HG03565 (cell line): ENCODE results near the gene DNLZ.
"Not testable (repeated sequence)": the region's sequence is repeated elsewhere in the genome, so short reads cannot be mapped to it uniquely, and the experiment has no call there.

Experiments
- ATAC-seq: cut with Tn5 transposase; IDR thresholded peaks from one replicate; pipeline ENCODE4 v1.9.1; 2021; ENCODE audit warnings: mild to moderate bottlenecking, moderate library complexity; ENCODE audit not compliant: unreplicated experiment

The DNLZ gene

DNA sequence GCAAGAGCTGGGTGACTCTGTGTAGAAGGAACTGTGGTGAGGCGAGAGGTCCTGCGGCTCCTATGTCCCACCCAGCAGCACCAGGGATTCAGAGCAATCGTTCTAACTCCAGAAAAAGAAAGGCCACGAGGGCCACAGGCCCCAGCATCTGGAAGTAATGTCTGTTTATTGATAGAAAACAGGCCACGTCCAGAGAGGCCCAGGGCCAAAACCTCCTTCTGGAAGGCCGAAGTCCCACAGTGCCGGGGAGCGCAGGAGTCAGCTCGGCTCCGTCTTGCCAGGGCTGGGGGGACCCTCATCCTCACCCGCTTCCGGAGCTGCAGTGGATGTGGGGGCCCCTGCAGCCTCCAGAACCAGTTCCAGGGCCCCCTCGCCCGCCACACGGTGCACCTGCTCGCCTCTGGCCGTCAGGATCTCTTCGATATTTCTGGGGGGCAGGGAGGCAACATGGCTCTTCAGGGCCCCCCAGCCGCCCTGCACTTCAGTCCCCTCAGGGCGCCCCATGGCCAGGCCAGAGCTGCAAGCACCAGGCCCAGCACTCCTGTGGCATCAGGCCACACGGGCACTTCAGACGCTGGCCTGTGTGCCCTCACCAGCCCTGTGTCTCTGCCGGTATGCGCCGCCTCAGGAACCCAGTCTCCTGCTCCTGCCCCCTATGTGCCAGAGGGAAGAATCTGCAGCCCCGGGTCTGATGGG is 1.6 kb downstream of the DNLZ start:
- no peak for ATAC-seq

DNA sequence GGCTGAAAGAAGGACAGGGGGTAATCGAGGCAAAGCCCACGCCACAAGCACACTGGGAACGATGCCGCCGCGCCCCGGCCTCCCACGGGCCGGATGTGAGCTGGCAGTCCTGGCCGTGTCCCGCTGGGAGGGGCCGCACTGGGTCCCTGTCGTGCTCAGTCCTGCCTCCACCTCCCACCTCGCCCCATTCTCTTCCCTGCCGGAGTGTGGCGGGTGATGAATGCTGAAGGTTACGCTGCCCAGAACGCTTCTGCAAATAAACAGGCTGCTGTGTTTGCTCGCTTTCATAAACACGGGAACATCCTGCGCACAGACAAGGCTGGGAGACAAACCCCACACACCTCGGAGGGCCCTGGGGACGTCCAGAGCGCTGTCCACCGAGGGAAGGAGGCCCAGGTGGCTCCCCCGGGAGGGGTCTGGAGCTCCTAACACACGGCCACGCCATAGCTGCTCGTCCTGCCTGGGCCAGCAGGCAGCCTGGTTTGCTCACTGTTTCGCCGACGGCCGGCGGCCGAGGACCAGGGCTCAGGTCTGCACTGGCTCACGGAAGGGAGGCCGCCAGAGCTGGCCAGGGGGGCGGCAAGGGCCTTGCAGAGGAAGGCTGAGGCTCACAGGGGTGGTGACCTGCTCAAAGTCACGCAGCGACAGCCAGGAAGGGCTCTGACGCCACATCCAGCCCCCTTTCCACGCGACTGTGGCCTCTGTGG is 2.3 kb downstream of the DNLZ start:
- no peak for ATAC-seq

DNA sequence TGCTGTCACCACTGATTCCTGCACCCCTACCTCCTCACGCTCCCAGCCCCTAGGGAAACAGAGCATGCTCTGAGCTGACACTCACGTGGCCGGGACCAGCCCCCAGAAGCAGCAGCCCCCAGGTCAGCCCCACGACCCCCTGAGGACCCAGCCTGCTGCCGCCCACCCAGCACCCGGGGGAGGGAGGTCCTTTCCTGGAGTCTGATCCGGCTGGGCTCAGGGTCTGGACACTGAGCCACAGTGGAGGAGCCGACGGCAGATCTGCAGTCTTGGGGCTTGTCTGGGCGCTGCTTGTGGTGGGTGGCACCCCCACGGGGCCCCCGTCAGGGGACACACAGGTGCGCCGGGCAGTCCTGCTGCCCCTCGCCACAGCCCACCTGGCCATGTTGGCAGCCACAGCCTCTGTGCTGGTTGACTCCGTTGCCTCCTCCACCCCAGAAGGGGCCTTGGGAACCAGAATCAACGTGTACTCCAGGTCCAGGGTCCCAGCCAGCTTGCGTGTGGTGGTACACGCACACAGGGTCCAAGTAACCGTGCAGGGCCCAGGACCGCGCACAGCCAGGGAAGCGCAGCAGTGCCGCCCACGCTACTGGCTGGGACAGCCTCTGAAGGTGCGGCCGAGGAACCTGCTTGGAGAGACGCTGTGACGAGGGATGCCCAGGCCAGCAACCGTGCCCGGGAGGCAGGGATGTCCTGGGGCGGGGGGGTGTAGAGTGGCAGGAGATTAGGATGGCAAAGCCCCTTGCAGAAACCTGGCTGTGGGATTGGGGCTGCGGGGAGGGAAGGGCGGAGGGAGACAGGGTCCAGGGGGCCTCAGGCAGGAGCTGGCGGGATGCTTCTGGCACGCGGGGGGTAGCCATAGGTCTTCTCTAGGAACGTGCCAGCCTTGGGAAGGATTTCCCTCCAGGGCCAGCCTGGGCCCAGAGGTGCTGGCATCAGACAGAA is 3.5 kb downstream of the DNLZ start:
- ATAC-seq = no peak

DNA sequence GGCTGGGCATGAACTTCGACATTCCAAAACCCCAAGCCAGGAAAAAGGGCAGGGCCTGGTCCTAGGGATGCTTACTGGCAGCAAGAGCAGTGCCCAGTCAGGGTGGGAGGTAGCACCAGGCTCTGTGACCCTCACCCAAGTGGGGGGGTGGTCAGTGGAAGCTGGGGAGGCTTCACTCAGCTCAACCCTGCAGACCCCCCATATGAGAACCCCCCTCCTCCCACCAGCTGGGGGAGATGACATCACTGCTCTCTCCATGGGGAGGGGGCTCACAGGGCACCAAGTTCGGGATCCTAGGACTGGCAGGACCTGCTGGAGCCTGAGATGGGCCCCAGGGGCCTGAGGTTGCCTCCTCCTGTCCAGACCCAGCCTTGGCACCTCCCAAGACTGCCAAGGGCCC is 4.7 kb downstream of the DNLZ start:
- ATAC-seq = no peak

DNA sequence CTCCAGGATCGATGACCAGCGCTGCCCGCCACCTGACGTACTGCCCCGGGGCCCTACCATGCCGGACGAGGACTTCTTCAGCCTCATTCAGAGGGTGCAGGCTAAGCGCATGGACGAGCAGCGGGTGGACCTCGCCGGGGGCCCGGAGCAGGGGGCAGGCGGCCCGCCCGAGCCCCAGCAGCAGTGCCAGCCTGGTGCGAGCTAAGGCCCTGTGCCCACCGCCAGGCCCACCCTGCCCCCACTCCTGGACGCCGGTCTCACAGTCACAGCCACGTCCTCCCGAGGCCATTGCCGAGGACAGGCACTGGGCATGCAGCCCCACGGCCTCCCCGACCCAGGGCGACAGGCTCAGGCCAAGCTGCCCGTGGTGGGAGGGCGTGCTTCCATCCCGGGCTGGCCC is 5.5 kb downstream of the DNLZ start:
- ATAC-seq = no peak

DNA sequence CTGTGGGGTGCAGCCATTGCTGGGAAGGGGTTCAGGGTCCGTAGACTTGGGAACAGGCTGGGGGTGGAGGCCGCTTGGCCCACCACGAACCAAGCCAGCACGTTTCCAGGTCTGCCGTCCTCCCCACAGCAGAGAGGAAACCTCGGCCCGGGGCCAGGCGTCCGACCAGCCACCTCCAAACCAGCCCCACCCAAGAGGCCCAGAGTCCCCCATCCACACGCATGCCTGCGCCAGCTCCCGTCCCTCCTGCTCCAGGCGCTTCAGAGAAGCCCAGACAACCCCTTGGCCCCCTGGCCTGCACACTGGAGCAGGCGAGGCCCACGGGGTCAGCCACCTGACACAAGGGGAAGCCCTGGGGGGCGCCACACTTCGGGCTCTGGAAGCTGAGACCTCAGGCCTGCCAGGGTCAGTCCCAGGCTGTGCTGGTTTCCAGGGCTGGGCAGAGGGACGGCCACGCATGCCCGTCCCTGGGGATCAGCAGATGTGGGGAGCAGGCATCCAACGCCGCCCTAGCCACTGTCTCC is 6.3 kb downstream of the DNLZ start:
- ATAC-seq = no peak

DNA sequence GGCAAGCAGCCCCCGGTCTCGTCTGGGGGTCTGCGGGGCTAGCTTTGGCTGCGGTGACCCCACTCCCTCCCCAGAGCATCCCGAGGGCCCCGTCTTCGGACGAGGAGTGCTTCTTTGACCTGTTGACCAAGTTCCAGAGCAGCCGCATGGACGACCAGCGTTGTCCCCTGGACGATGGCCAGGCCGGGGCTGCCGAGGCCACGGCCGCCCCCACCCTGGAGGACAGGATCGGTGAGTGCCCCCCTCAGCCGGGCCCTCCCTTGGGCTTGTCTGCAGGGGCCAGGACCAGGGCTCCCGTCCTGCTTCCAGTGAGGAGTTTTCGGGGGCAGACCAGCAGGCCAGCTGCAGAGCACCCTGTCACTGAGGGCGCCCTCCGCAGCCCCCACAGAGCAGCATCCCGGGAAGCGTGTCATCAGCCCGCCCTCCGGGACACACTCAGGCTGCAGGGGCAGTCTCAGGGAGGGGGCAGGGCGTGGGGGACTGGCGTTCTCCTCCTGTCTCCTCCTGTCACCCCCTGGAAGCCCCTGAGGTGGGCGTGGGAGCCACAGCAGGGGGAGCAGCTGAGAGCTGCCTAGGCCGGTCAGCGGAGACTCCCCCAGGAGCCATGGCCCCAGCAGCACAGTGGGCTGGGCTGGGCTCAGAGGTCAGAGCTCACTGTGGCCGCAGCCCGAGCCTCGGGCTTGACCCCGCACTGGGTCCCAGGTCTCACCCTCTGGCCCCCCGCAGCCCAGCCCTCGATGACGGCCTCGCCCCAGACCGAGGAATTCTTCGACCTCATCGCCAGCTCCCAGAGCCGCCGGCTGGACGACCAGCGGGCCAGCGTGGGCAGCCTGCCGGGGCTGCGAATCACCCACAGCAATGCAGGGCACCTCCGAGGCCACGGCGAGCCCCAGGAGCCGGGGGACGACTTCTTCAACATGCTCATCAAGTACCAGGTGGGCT is 7.7 kb downstream of the DNLZ start:
- ATAC-seq = no peak

DNA sequence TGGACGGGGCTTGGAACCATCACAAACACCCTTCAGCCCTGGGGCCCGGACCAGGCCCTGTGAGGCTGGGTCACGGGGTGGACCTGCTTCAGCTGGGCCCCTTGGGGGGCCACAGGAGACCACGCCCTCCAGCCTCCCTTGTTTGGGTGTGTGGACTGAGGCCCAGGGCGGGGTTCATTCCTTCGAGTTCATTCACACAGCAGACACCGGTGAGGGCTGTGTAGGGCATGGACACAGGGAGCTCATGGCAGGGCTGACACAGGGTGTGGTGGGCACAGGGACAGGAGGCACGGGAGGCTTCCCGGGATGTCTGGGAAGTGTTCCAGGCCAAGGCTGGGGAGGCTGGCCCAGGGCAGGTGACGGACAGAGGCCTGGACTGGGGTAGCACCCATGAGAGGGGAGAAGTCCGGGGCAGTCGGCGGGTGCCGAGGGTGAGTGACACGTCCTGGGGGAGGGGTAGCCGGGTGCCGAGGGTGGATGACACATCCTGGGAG is 8.9 kb downstream of the DNLZ start:
- no peak for ATAC-seq

DNA sequence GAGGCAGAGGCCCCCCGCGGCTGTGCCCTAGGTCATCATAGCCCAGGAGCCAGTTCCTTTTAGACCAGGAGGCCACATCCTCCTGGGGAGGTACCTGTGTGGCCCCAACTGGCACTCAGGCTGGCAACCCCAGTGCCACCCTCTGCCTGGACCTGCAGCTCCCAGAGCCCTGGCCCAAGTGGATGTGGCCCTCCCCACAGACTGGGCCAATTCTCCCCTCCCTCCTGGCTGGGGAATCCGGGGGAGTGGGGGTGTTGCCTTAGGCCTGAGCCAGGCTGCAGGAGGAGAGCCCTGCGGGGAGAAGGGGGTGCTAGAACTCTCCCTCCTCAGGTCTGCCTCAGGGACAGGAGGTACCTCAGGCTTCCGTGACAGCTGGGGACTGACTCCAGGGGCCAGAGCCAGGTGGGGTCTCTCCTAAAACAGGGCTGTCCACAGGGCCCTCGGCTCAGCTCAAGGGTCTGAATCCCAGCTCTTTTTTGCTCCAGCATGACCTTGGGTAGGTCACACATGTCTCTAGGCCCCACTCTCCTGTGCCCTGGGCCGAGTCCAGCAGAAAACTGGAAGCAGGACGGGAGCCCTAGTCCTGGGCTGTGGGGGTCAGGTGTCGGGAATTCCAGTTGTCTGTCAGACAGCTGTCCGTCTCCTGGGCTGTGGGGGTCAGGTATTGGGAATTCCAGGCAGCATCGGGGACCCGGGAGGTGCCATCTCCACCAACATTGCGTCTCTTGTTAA is 9.6 kb downstream of the DNLZ start:
- no peak for ATAC-seq

DNA sequence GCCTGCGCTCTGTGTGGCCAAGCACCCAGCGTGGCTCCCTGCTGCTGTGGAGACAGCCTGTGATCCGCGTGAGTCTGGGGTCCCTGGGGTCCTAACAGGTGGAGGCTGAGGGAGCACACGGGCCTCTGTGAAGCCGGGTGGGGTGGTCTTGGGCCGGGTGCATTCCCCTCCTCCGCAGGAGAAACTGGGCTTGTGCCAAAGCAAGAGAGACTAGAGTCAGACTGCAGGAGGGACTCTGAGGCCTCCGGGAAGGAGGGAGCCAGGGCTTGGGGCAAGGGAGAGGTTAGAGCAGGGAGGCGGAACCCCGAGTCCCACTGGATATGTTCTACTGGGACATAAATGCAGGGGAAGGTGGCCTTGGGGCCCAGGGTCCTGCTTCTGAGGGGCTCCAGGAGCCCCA is 10.5 kb downstream of the DNLZ start:
- no peak for ATAC-seq

DNA sequence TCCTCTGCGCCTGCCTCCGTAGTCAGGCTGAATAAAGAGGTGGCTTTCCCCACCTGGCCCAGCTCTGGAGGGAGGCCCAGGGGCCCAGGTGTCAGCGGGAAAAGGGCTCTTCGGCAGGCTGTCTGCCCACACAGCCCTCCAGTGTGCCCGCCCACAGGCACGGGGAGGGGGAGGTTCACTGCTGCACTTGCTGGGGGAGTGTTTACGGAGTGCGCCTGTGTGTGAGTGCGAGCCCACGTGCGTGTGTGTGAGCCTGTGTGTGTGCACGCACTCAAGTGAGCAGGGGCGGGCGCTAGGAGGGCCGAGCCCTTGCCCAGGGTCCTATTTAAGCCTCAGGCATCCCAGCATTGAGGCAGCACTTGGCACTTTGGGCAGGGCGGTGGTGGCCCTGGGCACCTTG is 10.9 kb downstream of the DNLZ start:
- ATAC-seq = no peak

DNA sequence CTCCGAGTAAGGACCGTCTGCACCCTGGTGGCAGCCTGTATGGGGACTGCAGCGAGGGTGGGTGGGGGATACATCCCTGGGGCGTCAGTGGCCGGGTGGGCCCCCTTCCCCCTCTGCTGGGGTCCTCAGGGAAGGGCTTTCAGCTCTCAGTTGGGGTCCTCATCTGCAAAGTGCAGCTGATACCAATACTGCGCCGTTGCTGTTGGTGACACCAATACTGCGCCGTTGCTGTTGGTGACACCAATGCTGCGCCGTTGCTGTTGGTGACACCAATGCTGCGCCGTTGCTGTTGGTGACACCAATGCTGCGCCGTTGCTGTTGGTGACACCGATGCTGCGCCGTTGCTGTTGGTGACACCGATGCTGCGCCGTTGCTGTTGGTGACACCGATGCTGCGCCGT is 11.7 kb downstream of the DNLZ start:
- ATAC-seq = not testable (repeated sequence)

DNA sequence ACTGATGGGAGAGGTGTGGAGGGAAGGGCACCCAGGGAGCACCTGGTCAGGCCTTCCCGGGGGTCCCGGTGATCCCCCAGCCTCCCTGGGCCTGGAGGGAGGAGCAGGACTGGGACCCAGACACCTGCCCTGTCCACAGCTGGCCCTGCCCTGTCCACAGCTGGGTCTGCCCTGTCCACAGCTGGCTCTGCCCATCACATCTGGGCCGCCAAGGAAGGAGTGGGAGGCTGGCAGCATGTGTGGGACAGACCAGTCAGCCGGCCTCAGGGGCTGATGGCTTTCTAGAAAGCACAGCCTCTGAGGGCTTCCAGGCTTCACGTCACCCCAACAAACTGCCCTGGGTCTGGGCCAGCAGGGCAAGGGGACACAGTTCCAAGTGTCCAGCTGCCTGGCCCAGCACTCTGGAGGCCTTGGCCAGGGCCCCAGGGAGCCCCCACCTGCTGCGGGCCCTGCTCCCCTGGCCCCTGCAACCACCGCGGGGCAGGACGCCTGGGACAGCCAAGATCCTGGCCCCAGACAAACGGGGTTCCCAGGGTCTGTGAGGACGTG is 12.2 kb downstream of the DNLZ start:
- no peak for ATAC-seq

DNA sequence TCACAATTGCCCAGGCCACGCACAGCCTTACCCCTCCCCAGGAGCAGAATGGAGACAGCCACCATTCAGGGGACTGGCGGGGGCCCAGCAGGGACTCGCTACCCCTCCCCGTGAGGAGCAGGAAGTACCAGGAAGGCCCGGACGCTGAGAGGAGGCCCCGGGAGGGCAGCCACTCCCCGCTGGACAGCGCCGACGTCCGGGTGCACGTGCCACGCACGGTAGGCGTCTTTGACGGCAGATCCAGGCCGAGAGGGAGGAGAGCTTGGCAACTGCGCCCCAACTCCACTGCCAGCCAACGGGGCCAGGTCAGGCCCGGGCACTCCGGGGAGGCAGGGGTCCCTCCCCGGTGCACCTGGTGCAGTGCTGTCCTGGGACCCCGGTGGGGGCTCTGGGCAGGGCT is 14.0 kb downstream of the DNLZ start:
- ATAC-seq = no peak

DNA sequence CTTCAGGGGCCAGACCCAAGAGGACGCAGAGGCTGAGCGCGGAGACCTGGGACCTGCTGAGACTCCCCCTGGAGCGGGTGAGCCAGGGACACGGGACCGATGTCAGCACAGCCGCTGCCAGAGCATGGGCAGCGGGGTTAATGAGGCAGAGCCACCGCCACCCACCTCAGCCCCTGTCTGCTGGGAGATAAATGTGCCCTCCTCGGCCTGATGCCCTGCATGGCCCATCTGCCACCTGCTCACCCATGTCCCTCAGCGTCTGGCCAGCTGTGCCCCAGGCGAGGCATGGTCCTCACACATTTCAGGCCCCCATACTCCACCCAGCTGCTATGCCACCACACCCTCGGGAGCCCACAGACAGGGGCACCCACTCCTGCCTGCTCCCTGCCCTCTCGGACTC is 14.9 kb downstream of the DNLZ start:
- ATAC-seq = no peak

DNA sequence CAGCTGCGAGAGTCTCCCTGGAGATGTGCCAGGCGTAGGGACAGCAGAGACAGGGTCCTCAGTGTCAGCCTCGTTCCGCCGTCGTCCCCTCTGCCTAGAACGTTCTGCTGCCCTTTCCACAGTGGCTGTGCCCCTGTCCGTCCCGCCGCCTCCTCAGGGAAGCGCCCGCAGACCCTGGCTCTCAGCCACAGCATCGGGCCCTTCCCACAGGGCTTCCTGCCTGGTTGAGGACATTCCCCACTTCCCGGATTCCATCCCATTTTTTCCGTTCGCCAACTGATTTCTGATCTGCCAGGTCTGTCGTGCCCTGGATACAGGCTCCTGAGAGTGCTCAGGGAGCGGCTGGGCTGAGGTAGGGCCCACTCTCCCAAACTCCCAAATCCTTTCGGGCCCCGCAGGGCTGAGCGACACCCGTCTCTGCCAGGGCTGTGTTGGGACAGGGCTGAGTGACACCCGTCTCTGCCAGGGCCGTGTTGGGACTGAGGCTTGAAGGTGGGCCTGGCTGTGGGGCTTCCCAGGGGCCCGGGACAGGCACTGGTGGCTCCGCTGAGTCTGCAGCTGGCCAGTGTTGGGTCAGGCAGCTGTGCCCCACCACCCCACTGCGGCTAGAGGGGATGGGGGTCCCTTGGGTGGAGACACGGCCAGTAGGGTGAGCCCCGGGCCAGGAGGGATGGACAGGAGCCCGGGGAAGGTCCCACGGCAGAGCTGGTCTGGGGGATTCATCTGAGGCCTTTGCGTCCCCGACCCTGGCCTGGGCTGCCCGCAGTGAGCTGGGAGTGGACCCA is 15.9 kb downstream of the DNLZ start:
- no peak for ATAC-seq

DNA sequence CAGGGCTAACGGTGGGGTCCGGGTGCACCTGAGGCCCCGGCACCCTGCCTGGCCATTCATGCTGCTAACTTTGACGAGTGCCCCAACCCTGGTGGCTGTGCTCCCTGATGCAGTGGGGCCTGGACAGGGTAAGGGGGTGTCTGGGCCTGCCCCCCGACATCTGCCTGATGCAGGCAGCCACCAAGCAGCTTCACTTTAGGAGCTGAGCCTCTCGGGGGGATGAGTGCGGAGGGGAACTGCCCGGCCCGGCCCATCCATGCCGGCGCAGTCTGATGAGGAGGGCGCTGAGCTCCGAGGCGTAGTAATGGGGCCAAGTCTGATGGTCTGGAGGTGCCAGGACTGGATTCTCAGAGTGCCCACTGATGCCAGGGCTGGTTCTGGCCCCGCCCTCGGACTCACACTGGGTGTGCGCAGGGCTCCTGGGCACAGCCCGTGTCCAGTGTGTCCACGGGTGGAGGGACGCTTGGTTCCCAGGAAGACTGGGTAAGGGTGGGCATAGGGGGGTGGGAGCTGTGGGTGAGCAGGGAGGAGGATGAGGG is 16.5 kb downstream of the DNLZ start:
- ATAC-seq = no peak

DNA sequence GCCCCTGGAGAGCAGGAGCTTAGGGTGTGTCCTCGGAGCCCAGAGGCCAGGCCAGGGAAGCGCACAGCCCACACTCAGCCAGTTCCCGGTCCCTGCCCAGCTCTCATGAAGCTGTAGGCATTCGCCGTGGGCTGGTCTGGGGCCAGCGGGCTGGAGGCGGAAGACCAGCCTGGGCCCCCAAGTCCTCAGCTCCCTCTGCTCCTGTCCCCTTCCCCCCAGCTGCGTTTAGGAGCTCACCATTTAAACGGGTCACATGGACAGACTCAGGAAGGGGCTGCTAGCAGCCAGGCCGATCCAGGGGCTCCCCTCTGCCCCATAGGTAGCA is 17.4 kb downstream of the DNLZ start:
- no peak for ATAC-seq
